Posterior cingulate gyrus (tissue), 11 donors: ENCODE results near the gene APOD.
"Not testable (repeated sequence)": the region's sequence is repeated elsewhere in the genome, so short reads cannot be mapped to it uniquely, and the experiment has no call there.

Experiments
- DNase-seq, 10 donors: peaks; one replicate each; pipeline versions ENCODE4 v3.0.0 to v3.0.0-alpha.2; 2020 to 2021; ENCODE audit warnings: mixed read lengths in 3 of 10
- intact Hi-C: fragments of 100-400 bp; cut with DNase I; formaldehyde crosslinking; loops from one replicate; pipeline ENCODE4 v1.15.1; 2023

The APOD gene

DNA sequence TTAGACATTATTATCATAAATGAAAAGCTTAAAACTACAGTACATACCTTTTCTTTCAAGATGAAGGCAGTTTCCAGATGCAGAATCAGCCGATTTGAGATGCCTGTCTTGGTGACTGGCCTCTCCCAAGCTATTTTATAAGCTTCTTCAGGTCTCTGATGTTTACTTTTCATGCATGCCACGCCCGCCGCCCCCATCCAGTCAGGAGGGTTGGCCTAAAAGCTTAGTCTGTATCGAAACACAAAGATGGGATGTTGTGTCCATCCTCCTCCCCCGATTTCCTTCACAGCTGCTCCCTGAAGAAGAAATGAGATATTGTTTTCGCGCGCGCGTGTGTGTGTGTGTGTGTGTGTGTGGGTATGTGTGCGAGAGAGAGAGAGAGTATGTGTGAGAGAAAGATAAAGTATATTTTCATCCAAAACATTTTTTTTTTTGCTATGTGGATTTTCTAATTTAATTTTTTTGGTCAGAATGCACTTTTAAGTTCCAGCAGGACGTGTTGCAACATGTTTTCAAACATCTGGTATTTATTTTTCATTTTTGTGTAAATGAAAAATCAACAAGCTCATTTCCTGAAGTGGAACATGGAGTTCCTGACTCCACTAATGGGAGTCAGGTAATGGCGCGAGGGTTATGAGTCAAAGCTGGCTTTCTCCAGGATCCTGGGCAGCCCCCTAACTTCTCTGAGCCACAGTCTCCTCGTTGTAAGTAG is at the start of gene APOD:
Gene APOD, minus strand, starts transcription at position 110 of the 712 bp plus-strand sequence. CDS start 4,479 bp downstream, outside the sequence.
- DNase-seq = peak; percentile 39 to 96 (median 76)
- intact Hi-C loops = no loop called here

DNA sequence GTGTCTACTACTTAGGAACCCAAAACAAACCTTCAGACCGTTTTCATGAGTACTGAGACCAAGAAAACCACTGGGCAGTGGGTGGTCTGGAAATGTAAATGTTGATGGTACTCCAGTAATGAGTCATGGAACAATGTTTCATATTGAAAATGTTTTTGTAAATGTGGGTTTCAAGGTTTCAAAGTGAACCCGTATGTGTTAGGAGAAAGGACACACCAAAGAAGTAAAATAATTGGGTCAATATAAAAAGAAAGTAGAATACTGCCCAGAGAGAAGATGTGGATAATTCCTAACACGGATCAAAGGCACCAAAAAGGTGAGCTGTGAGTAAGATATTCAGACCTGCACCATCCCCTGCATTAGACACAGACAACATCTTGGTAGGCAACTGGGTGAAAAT is 49.6 kb upstream of the APOD start:
- intact Hi-C loops, DNase-seq: not testable (repeated sequence)

DNA sequence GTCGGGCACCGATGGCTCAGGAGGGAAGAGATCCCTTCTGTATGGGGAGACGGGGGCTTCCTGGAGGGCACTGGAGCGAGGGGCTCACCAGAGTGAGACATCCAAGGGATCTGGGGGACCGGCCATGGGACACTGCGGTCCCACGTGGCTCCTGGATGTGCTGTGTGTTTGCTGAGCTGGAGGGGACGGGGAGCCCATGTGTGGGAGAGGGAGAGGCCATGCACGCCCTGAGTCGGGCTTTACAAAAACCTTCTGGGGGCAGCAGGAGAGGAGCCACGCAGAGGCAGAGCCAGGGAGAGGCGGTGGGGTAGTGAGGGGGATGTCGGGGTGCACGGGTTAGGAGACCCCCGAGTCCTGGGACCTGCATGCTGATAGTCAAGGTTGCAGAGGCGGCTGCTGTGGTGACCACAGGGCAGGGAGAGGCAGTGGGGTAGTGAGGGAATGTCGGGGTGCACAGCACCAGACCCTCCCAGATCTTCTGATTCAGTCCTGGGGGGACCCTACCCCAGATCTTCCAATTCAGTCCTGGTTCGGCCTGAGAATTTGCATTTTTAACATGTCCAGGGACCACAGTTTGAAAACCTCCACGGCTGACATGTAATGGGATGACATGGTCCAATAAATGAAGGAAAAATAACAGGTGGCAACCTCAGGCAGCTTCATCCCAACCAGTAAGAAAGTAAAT is 48.9 kb upstream of the APOD start:
- DNase-seq = peak in 1 of 10 donors; percentile 33
- intact Hi-C loops = not testable (repeated sequence)

DNA sequence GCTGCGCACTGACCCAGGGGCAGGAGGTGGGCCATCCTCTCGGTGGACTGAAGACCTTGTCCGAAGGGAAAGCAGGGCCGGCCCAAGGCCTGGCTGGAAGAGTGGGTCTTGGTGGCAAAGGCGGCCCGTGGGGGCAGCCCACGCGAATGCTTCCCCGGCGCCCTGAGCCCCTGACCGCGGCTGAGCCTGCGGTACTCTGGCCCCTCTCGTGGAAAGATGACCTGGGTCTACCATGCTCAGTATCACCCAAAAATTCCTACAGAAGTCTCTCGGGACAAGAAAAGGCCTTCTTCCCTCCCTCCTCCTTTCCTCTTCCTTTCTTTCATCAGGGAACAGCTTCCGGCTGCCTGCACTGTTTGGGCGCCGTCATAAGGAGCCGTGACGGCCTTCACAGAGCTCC is 48.3 kb upstream of the APOD start:
- peak in 1 of 10 donors; percentile 39 for DNase-seq
- intact Hi-C loops = not testable (repeated sequence)

DNA sequence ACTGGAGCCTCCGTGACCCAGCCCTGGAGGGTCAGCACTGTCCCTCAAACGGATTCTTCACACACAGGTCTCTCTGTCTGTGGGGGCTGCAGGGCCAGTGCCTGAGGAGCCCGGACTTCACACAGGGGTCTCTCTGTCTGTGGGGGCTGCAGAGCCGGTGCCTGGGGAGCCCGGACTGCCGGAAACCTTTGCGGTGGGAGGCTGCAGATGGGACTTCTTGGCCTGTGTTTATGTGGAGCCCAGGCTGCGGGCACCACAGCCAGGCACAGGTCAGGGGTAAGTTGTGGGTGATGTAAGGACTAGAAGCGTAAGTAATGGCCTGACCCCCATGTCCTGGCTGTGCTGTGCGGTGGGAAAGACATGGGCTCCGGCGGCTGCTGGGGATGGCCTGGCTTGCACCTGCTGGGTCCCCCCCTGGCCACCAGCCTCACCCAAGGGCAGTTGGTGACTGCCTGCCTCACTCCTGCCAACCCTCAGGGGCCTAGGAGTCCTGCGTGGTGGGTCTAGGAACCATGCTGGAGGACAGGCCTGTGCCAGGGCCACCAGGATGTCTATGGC is 47.3 kb upstream of the APOD start:
- intact Hi-C loops = not testable (repeated sequence)
- DNase-seq = peak in 1 of 10 donors; percentile 49

DNA sequence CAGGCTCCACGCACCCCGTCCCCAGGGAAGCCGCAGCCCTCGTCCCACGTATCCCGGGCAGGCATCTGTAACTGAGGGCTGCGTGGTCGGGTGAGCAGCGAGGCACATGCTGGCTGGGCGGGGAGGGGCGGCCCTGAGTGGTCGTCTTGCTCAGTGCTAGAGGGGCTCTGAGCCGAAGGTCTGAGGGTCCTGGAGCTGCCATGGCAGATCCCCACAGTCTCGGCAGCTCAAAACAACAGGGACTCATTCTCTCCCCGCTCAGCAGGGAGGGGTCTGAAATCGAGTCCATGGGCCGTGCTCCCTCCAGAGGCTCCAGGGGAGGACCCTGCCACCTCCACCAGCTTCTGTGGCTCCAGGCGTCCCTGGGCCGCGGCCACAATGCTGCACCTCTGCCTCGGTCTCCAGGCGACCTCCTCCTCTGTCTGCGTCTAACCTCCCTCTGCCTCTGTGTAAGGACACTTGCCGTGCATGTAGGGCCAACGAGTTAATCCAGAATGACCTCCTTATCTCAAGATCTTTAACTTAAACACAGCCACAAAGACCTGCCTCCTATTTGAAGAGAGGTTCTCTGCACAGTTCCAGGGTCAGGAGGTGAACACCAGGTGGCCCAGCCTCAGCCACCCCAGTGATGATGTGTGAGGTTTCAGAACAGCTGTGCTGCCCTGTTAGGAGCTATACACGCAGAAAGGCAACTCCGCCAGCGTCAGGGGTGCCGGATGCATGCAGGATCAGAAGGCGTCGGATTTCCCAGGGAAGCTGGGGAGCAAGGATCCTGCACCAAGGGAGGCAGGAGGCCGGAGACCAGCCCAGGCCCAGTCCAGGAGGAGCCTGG is 46.6 kb upstream of the APOD start:
- intact Hi-C loops = not testable (repeated sequence)
- peak in 1 of 10 donors; percentile 54 for DNase-seq

DNA sequence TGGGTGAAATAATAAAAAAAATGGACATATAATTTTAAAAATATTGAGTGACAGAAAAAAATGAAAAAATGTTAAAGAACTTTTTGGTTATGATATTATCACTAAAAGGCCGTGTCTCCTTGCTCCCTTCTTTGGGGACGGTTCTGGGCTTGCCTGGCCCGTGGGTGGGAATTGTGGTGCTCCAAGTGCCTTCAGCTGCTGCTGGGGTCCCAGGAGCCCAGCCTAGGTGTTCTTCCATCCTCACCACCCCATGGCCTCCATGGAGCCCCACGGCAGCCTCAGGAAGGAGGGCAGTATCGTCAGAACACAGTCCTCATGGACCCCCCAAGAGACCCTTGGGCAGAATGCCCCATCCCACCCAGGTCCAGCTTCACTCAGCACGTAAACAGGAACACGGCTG is 45.9 kb upstream of the APOD start:
- DNase-seq = peak in 1 of 10 donors; percentile 66
- intact Hi-C loops = not testable (repeated sequence)

DNA sequence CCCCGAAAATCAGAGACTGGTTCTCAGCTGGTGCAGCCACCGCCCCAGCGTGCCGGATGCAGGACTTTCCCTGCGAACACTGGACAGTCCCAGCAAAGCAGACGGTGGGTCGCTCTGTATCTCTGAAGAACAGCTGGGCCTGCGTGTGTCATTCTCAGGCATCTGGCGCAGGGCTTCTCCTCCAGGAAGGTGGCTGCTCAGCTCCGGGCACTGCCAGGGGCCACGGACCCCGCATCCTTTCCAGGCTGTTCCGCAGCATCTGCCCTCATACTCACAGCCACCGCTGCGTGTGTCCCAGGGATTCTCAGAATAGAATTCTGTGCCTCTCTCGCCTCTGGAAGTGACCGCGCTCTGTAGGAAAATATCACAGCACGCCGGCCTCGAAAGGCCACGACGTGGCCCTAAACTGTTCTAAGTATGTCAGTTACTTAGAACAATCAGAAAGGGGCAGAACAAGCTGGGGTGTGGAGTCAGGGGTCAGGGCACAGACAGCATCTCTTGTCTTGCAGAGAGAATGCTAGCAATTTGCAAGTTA is 44.7 kb upstream of the APOD start:
- intact Hi-C loops = not testable (repeated sequence)
- DNase-seq = peak in 2 of 10 donors; percentile 59 to 67

DNA sequence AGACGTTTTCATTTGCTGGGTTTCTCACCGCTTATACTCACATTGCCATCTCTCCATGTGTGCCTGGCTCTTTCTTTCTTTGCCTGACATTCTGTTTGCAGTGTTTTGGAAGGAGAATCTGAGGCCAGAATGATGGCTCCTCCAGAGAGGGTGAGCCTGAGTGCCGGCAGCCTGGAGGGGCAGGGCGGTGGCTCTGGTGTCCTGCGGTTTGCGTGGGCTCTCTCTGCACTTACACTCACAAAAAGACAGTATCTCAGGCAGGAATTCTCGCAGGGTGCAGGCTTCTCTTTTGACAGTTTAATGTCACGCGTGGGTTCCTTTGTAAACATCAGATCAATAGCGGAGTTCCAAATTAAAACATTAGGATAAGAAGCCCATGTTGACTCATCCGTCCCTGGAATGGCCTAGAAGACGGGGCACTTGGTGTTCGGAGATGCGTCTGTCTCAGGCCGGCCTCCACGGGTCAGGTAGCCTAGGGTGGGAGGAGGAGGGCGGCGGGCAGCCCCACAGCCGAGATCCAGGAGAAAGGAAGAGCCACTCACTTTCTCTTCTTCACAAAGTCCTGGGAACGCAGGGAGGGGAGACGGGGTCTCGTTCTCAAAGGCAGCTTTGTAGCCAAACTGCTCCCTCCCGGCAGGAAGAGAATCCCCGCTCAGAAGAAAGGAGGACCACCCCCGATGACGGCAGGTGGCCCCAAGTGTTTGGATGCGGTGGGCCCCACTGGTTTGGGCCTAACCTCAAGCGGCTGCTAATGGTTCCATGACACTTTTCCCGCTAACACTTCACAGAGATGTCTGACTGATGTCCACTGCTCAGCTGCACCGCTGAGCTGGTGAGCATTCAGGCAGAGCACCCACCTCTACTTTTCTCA is 44.0 kb upstream of the APOD start:
- peak in 1 of 10 donors; percentile 48 for DNase-seq
- intact Hi-C loops = not testable (repeated sequence)

DNA sequence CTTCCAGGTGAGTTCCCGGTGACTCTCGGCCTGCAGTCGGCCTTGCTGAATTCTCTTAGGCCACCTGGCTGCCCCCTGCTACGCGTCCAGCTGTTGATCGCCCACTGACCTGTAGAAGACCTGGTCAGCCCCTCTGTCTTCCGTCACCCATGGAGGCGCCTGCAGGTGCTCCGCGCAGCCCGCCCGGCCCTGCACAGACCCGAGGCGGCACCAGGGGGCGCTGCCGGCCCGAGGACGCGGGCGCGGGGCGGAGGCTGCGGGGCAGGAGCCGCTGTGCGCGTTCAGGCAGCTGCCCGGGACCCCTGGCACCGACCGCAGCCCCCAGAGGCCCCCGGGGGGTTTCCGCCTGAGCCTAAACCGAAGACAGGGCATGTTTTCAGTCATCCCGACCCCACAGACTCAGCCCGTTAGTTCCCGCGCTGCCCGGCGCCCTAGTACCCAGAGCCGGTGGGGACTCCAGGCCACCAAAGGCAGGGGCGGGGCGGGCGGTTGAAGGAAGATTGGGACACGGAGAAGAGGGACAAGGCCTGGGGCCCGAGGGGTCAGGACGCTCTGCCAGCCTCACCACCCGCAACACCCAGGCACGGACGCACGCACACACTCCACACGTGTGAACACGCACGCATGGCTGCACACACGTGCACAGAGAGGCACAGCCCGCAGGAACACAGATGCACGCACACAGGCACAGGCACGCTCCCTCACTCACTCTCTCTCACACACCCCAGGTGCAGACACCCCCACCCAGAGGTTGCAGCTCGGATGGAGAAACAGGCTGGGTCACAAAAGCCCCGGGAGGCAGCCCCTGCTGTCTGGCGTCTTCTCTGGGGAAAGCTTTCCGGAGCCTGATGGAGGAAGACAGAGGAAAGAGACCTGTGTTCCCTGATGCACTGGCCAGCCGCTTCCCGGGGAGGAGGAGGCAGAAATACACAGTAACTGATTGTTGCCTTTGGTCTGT is 41.1 kb upstream of the APOD start:
- intact Hi-C loops = not testable (repeated sequence)
- peak in 2 of 10 donors; percentile 12 to 79 for DNase-seq

DNA sequence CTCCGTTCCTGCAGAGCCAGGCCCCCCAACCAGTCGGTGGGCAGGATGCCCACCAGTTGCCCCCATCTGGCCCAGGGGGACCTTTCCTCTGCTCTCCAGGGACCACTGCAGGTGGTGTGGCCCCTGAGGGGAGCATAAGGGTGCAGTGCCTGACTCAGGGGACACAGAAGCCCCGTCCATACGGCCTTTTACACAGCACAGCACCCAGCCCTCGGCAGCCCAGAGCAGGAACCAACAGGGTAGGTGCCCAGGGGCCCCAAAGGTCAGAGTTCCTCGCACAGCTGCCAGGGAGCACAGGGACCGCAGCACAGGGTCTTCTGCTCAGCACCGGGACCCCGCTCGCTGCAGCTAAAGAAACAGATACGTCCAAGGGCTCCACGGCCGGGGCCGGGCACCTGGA is 40.4 kb upstream of the APOD start:
- intact Hi-C loops, DNase-seq: not testable (repeated sequence)

DNA sequence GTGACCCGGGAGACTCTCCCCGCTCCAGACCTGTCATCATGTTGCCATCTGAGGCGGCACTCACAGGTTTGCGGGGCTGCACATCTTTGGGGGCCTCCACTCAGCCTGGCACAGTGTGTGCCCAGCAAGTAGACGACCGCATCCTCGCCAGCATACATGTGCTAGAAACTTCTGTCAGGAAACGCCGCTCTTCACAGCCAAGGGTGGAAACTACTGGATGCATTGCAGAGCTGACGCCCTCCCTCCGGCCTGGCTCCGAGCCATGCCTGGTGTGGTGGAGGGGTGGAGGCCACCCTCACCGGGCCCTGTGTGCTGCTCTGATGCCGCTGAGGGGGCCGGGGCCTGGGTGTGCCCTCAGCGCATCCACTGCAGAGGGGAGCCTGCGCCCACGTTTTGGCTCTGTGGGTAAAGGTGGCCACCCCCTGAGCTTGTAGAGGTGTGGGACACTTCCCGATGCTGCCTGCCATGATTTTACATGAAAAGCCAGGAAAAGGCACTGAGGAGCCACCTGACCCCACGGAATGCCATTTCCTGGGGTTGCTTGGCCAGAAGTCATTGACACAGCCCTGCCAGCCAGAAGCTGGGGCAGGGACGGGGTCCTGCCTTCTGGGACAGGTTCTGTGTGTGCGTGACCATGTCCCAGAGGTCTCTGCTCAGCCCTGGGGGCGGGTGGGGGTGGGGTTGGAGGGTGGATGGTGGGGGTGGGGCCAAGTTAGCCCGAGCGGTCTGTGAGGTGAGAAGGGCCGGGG is 39.7 kb upstream of the APOD start:
- DNase-seq, intact Hi-C loops: not testable (repeated sequence)

DNA sequence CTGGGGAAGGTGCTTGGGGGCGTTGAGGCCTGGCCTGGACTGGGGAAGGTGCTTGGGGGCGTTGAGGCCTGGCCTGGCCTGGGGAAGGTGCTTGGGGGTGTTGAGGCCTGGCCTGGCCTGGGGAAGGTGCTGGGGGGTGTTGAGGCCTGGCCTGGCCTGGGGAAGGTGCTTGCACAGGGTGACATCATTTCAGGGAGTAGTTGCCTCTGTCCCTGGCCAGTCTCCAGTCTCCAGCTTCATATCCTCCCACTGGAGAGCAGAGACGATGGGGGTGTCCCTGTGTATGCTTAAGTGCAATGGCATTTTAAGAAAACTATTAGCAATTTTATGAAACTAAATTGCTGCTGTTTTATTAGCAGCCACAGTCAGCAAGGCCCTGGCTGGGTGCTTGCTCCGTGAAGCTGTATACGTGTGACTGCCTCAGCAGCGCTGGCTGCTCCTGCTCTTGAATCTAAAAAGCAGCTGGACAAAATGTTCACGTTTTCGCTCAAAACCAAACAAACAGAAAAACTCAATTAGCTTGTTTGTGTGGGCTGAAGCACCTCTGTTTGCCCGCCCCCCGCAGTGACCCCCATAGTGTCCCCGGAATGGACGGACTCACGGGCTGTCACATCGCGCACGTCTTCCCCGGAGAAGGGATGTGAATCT is 38.9 kb upstream of the APOD start:
- intact Hi-C loops, DNase-seq: not testable (repeated sequence)

DNA sequence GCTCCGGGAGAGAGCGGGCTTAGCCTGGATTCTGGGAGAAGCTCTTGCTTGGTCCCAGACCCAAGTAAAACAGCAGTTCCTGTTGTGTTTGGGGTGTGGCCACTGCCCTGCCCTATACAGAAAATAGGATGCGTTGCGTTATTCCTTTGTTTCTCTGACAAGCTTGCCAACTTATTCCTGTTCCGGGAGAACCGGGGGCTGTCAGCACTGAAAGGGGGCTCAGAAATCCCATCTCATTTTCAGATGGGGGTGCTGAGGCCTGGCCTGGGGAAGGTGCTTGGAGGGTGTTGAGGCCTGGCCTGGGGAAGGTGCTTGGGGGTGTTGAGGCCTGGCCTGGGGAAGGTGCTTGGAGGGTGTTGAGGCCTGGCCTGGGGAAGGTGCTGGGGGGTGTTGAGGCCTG is 38.3 kb upstream of the APOD start:
- not testable (repeated sequence) for DNase-seq

DNA sequence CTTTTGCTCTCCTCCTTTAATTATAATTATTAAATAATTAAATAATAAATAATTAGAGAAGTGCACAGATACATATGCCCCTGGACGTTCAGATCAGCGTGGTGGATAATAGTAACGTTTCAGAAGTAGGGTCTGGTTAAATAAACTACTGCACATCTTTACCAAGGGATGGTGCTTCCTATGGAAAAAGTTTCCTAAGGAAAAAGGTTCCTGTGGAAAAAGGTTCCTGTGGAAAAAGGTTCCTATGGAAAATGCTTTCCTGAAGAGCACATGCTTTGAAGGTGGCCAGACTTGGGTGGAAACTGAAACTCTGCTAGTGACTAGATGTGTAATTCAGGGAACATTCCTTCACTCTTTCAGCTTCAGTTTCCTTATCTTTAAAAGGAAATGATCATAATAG is 37.4 kb upstream of the APOD start:
- DNase-seq, intact Hi-C loops: not testable (repeated sequence)

More for the DNA sequence above, 38.3 kb upstream of the APOD start:
- intact Hi-C loops = not testable (repeated sequence)

DNA sequence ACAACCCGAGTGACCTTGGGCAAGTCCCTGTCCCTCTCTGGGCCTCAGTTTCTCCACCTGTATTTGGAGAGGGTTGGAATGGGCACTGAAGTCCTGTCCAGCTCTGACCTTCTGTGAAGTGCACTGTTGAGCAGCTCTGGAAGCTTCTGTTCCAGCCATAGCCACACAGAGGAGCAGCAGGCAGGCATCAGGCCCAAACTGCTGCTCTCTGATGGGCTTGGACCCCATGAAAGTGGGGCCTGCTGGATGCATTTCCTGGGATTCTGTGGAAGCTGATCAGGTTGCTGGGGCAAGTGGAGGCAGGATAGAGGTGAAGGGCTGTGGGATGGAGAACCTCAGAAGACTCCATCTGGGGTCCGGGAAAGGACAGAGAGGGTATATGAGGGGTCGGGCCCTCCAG is 36.7 kb upstream of the APOD start:
- intact Hi-C loops, DNase-seq: not testable (repeated sequence)
